Fibroblast of skin of left quadriceps (primary cell): ENCODE results near the gene EPHA3.

Experiments used
- DNase-seq, 2 experiments: peaks; one replicate each; pipeline ENCODE4 v3.0.0-alpha.2; 2013; ENCODE audit warnings: low read depth in 2 of 2

Gene EPHA3

GRCh38 chr3:89145995-89146394, 38.6 kb downstream of the EPHA3 start:
- DNase-seq, result peak; percentile 86 to 88

DNA sequence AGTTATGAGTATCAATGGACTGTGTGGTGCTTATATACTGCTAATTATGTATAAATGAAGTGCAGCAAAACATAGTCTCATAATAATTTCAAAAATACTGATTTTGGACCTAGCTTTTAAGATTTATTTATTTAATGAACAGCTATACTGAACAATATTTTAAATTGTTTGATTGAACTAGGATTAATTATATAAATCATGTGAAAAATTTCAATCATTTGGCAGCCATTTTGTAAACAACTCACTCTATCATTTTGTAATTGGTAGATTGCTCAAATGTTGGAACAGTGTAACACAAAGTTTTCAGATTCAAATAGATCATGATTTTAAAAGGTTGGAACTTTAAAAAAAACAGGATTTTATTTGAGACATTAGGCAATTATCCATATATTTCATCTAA, 47.0 kb downstream of the EPHA3 start:
- DNase-seq, result no peak

DNA sequence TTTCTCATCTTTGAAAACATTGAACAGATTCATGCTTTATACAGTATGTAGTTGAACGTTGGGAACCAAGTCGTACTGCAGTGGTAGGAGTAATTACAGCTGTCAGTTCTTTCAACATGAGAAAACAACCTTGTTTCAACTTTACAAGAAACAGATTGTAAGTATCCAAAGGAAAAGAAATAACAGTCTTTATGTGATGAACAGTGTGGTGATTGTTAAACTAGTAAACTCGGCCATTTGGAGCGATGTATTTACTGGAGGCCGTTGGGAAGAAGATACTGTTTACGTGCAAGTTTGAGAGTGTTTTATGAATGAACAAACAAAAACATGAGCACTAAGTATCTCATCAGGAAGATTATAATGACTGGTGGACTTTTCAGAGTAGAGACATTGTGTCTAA, 48.4 kb downstream of the EPHA3 start:
- DNase-seq, result no peak

- no peak for DNase-seq
Measured at GRCh38 chr3:89157575-89157974, 50.2 kb downstream of the EPHA3 start.

DNA sequence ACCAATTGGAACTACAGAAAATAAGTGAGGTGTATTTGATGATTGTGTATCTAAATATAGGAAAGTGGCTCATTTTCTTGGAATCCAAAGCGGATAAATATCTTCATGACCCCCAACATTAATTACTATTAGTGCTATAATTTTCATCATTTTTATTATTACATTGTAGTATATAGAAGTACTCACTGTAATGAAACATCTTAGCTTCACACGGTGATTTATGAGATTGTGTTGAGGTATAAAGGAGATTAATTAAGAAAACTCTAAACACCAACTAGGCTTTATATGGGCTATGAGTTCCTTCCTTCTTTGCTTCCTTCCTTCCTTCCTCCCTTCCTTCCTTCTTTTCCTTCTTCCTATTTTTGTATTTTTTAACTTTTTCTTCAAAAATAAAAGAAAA, 52.2 kb downstream of the EPHA3 start:
- no peak for DNase-seq

GRCh38 chr3:89164774-89165173, 57.4 kb downstream of the EPHA3 start:
- no peak for DNase-seq

DNA sequence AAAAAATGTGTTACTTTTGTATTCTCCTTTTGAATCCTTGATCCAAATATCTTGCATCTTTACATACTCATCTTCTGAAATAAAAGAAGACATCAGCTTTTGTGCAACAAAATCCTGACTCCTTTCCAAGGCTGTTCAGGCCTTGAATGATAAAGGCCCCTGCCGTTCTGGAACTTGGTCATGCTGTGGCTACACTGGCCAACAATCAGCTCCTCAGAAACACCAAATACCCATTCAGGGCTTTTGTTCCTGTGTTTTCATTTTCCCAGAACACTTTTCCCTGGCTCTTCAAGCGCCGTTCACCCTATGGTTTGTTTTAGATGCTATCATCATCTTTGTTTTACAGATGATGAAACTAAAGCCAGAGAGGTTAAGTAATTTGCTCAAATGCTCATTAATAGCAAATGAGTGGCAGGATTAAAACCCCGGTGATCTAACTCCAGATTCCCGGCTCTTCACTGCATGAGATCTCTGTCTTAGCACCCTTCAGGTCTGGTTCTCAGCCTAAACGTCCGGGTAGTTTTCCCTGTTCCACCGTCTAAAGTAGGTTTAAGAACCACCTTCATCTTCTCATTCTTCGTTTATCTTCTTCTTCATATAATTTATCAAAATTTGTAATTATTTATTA, 58.3 kb downstream of the EPHA3 start:
- DNase-seq, result no peak

- no peak for DNase-seq
Measured at GRCh38 chr3:89171687-89172545, 64.5 kb downstream of the EPHA3 start.

DNA sequence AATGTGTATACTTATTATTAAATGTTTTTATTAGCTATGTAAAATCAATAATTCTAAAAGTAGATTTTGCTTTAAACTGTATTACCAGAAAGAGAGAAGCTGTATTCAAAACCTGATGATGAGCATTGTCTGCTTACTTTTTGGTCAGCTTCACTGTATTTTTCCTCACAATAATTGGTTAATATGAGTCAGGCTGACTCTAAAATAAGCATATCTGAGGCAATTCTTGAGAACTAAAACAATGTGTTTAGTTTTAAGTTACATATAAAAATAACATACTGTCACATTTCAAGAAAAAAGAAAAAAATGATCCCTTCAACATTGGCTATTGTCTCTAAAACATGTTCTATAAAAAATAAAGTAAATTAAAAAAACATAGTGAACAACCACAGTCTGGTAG, 66.1 kb downstream of the EPHA3 start:
- peak in 1 of 2 experiments; percentile 1 for DNase-seq

- peak in 1 of 2 experiments; percentile 9 for DNase-seq
Measured at GRCh38 chr3:89179355-89180001, 72.1 kb downstream of the EPHA3 start.

DNA sequence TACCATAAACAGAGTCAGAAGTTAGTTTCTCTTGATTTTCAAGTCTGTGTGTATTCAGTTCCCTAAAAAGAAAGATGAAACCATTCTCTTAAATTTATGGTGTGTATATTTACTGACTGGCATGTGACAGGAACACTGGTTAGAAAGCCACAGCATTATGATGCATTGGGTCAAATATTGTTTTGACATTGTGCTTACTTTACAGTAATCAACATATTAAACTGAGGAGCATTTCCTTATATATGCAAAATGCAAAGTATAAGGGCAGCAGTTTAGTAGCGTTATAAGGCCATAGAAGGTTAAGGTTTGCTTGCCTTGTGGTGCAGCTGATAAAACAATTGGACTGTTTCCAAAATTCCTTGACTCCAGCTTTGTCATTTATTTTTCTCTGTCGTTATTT, 72.9 kb downstream of the EPHA3 start:
- DNase-seq, result no peak

DNA sequence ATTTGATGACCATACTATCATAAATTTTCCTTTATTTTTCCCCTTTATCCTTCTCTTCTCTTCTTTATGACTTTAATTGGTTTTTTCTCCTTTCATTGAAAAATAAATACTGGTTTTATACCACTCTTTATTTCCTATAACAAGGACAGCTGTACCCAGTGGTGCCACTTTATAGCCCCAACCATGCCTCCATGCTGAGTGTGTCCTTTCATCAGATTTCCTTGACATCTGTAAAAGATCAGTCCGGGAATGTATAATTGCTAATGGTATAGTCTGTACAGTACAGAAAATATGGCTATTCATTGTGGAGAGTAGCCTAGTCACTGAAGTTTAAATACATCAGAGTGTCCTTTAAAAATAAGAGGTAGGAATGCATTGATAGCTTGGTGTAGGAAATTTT, 74.6 kb downstream of the EPHA3 start:
- DNase-seq, result no peak

DNA sequence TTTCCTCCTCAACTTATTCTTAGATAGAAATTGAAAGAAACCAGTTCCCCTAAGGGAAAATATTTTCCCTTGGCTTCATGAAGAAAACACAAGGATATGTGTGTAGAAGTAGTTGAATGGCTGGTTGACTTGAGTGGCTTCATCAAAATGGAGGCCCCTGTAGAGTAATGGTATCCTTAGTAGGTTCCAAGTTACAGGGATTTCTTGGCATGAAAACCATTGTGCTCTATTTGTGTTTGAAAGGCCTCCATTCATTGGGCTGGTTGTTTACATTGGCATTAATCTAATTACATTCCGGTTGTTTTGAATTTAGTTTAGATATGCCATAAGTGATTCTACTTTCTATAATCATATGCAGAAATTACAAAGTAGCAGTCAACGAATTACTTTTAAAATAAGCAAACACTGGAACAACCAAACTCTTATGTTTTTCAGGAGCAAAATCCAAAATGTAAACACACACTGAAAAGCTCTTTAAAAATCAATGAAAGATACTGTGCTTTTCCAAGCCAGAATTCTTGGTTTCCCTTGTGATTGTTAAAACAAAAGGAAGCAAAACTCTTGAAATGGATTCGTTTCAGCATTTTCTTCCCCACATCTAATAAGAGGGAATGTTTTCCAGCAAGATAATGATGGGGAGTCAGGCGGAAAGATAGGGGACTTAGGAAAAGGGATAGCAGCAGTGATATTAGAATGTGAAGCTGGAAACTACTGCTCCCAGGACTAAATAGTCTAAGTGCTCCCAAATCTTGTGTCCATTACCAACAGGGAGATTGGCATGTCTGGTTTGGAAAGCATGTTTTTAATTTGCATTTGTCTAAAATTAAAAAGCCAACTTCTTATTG, 77.0 kb downstream of the EPHA3 start:
- no peak for DNase-seq

- DNase-seq, result no peak
Measured at GRCh38 chr3:89186456-89186855, 79.0 kb downstream of the EPHA3 start.

GRCh38 chr3:89198591-89198990, 91.2 kb downstream of the EPHA3 start:
- DNase-seq, result no peak

DNA sequence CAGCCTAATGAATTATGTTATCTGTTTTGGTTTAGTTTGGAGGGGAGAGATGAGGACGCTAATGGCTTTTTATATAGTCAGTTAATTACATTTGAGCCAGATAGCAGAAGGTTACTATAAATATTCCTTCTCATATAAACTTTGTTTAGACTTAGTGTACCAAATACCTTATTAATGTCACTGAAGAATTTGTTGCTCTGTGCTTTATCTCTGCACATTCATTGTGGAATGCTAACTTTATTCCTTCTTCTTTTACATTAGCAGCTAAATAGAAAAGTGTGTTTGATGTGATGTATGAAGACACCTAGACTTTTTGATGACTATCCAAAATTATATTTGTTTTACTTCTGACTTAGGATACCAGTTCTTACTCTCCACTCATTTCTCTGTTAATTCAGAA, 105.2 kb downstream of the EPHA3 start:
- no peak for DNase-seq

DNA sequence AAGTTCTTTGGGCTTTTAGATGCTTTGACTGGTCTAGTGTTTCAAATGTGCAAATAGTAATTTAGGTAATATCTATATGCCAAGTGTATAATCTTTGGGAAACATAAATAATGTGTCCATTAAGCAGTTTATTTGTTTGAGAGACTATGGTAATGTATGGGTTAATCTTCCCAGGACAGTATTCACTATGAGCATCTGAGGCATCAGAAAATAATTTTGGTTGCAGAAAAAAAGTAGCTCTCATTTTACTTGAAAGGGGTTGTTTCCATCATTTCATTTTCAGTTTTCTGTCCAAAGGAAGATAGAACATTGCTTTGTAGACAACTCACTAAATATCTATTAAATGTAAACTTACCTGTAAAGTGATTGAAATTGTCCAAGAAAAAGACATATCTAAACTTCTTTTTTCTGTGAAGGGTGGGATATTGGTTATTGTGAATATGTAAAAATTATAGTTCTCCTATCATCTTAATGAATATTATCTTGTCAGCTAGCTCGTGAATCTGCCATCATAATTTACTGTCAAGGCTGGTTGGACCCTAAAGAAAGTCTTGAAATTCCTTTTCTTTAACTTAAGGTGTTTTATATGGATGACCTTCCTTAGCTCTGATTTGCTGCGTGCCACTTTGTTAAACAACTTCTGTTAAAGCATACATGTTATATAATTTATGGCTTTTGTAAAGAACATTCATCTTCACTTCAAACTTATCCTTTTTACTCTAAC, 108.8 kb downstream of the EPHA3 start:
- peak in 1 of 2 experiments; percentile 11 for DNase-seq

DNA sequence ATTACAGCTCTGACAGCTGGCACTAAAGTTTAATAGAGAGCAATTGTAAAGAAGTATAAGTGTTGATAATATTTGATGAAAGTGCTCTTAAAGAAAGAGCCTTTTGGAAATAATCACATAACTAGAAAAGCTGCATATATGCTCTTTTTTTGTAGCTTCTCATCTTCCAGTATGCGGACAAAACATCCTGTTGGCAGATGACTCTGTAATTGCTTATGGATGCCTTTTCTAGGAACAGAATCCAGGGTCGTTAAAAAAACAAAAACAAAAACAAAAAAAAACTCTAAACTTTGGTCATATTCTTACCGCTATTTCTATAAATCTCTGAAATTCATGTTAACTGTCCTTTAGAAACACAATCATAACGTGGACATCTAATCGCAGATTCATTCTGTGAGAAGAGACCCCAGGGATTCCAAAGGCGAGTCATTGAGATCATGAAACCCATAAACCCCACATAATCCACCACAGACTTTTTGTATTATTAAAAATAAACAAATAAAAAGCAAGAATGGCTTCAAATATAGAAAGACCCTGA, 109.8 kb downstream of the EPHA3 start:
- no peak for DNase-seq

DNA sequence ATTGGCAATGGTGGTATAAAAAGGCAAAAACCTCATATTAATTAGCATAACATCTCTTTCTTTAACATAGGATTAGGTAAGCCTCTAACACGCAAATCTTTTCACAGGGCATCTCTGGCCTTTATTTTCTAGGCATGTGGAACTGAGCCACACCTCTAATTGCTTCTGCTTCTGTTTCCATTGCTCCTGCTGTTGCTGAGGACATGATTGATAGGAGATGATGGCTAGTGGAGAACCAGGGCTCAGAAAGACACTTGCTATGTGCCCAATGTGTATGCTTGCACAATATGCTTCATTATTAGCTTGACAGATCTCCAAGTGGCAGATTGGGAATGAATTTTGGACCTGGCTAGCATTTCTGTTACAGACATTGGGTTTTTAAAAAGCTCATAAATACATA, 114.5 kb downstream of the EPHA3 start:
- no peak for DNase-seq

DNA sequence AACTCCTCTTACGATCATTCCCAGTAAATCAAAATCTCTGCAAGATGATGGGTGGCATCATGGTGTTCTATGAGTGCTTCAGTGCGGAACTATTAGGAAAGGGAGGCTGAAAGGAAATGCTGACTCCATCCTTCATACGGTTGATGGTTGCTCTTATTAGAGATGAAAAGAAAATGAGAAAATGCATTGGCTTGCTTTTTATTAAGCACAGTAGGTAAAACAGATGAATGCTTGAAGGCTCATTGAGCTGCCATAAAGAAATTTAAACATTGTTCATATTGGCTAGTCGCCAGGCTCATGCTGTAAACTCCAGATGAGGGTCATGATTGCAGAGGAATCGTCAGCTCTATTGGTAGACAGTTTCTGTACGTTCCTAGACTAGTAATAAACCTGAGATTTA, 115.8 kb downstream of the EPHA3 start:
- no peak for DNase-seq

DNA sequence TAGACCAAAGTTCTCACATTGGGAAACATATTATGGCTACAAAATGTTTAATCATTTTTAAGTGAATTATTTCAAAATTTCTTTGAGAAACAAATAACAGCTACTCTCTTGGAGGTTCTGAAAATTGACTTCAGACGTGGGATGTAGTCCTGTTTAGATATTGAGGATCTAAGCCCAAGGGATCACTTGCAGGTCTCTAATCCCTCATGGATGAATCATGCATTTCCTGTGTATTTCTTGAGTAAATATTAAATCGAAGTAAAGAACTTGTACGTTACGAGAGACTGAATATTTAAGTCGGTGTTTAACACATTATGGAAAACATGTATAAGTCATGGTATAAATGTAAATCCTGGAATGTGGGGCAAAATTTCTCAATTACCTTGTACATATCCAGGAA, 119.8 kb downstream of the EPHA3 start:
- DNase-seq, result no peak
